Progenitor cell of endocrine pancreas (in vitro differentiated cells): Measurements from ENCODE around the gene CCDC116. TPM values are rescaled to one million over a fixed set of nuclear protein-coding genes. Genes with fewer than 3 reads are reported as not detected.

ENCODE experiments used
- DNase-seq: peaks from one replicate; pipeline ENCODE4 v3.0.0; 2021; ENCODE audit warnings: low spot score; ENCODE audit not compliant: unreplicated experiment
- H3K27ac Mint-ChIP-seq: 2 replicates; pipeline ENCODE4 v1.8.0; 2021; ENCODE audit warnings: mild to moderate bottlenecking, moderate library complexity, mixed read lengths
- H3K27me3 Mint-ChIP-seq: 2 replicates; pipeline ENCODE4 v1.8.0; 2021; ENCODE audit warnings: mixed read lengths
- H3K36me3 Mint-ChIP-seq: 2 replicates; pipeline ENCODE4 v1.8.0; 2022; ENCODE audit warnings: mixed read lengths; ENCODE audit not compliant: insufficient read depth
- H3K4me1 Mint-ChIP-seq: 2 replicates; pipeline ENCODE4 v1.8.0; 2021; ENCODE audit warnings: low read depth, mixed read lengths
- H3K4me3 Mint-ChIP-seq: 2 replicates; pipeline ENCODE4 v1.8.0; 2021; ENCODE audit warnings: low read depth, mild to moderate bottlenecking, moderate library complexity, mixed read lengths
- H3K9me3 Mint-ChIP-seq: 2 replicates; pipeline ENCODE4 v1.8.0; 2021; ENCODE audit warnings: low read depth, mixed read lengths
- total RNA-seq: library from RNA; stranded (reverse); gene quantifications from 2 replicates; pipeline ENCODE4 v1.2.1, GENCODE V29; 2021
- TF ChIP-seq, protein P1 (sequence below): fragments of 200-600 bp; sonication (generic); IDR thresholded peaks from one replicate; pipeline ENCODE4 v1.5.0; 2021; ENCODE audit warnings: antibody characterized with exemption, mild to moderate bottlenecking; ENCODE audit not compliant: unreplicated experiment

Gene CCDC116
- total RNA-seq, 1 donor from 2014 or later, result 1.3 TPM

DNA sequence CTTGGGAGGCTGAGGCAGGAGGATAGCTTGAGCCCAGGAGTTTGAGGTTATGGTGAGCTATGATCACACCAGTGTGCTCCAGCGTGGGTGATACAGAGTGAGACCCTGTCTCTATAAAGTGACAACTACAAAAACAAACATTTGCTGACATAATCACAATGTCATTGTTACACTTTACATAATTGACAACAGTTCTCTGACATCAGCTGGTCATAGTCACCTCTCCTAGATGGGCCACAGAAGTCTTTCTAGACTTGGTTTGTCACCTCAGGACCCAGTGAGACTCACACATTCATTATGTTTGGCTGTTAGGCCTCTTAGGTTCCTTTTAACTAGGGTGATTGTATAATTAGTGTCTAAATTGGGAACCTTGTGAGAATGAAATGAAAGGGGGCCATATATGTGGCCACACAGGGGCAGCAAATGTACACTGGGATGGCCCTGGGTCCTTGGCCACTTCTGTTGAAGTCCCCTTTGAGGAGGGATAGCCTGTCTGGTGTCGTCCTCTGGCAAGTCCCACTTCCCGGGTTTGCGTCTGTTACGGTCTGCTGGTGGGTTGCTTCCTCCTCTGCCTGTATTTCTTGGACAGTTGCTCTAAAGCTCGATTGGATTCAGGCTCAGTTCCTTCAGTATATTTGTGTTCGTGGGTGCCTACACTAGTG lies 27.4 kb downstream of the CCDC116 start:
- no peak for DNase-seq
- H3K27ac Mint-ChIP-seq, result no peak overlapping the region
- no peaks in the 10 kb centered on the region for H3K9me3 Mint-ChIP-seq
- no peaks in the 10 kb centered on the region for H3K36me3 Mint-ChIP-seq
- H3K27me3 Mint-ChIP-seq, result no peaks in the 10 kb centered on the region
- TF ChIP-seq, protein P1, sequence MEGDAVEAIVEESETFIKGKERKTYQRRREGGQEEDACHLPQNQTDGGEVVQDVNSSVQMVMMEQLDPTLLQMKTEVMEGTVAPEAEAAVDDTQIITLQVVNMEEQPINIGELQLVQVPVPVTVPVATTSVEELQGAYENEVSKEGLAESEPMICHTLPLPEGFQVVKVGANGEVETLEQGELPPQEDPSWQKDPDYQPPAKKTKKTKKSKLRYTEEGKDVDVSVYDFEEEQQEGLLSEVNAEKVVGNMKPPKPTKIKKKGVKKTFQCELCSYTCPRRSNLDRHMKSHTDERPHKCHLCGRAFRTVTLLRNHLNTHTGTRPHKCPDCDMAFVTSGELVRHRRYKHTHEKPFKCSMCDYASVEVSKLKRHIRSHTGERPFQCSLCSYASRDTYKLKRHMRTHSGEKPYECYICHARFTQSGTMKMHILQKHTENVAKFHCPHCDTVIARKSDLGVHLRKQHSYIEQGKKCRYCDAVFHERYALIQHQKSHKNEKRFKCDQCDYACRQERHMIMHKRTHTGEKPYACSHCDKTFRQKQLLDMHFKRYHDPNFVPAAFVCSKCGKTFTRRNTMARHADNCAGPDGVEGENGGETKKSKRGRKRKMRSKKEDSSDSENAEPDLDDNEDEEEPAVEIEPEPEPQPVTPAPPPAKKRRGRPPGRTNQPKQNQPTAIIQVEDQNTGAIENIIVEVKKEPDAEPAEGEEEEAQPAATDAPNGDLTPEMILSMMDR, result no peak
- peaks cover 10% of the 10 kb centered on the region for H3K4me1 Mint-ChIP-seq
- H3K4me3 Mint-ChIP-seq, result no peak overlapping the region

DNA sequence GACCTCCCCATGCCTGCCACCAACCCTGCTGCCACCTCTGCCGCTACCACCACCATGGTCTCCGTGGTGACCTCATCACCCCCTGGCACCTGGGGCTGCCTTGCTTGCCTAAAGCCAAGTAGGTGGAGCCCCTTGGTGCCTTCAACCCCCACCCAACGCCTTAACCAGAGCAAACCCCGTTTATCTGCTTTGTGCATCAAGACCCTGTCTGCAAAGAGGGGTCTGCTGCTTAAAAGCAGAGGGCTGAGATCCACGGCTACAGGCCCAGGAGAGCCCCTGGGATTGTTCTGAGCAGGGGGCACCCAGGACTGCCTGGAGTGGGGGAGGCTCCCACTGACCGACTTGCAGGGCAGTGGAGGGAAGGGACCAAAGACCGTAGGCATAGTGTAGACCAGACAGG lies 28.3 kb downstream of the CCDC116 start:
- H3K9me3 Mint-ChIP-seq, result no peaks in the 10 kb centered on the region
- no peak overlapping the region for H3K4me3 Mint-ChIP-seq
- TF ChIP-seq, protein P1, result no peak
- H3K27ac Mint-ChIP-seq, result no peak overlapping the region
- H3K27me3 Mint-ChIP-seq, result no peaks in the 10 kb centered on the region
- no peaks in the 10 kb centered on the region for H3K36me3 Mint-ChIP-seq
- H3K4me1 Mint-ChIP-seq, result peaks cover 10% of the 10 kb centered on the region
- DNase-seq, result no peak

DNA sequence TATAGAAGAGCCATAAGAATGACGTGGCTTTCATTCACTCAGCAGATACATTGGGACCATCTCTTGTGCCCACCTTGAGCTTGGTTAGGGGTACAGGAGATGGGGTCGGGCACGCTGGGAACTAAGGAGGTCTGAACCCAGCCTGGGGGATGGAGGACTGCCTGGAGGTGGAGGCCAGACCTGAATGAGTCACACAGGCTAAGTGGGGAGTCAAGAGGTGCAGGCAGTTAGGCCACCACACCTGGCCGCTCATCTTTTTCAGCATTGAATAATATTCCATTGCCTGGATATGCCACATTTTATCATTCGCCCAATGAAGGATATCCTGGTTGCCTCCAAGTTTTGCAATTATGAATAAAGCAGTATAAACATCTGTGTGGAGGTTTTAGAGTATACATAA lies 29.4 kb downstream of the CCDC116 start:
- H3K9me3 Mint-ChIP-seq, result no peaks in the 10 kb centered on the region
- no peaks in the 10 kb centered on the region for H3K27me3 Mint-ChIP-seq
- H3K27ac Mint-ChIP-seq, result no peak overlapping the region
- TF ChIP-seq, protein P1, result no peak
- no peak for DNase-seq
- peaks cover 6% of the 10 kb centered on the region for H3K4me1 Mint-ChIP-seq
- no peaks in the 10 kb centered on the region for H3K36me3 Mint-ChIP-seq
- H3K4me3 Mint-ChIP-seq, result no peak overlapping the region

DNA sequence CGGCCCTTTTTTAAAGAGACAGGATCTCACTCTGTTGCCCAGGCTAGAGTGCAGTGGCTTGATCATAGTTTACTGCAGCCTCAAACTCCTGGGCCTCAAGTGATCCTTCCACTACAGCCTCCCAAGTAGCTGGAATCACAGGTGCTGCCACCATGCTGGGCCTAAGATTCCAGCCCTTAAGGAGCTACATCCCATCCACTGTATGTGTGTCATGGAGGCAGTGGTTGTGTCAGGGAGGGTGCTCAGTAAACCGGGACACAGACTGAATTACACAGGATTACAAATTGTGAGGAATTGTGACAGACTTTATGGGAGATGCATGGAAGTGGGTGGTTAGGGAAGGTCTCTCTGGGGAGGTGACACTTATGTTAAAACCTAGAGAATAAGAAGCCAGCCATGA lies 31.2 kb downstream of the CCDC116 start:
- TF ChIP-seq, protein P1, result no peak
- no peak for DNase-seq
- peaks cover 5% of the 10 kb centered on the region for H3K4me1 Mint-ChIP-seq
- no peak overlapping the region for H3K4me3 Mint-ChIP-seq
- H3K9me3 Mint-ChIP-seq, result no peaks in the 10 kb centered on the region
- H3K27ac Mint-ChIP-seq, result no peak overlapping the region
- H3K27me3 Mint-ChIP-seq, result no peaks in the 10 kb centered on the region
- H3K36me3 Mint-ChIP-seq, result no peaks in the 10 kb centered on the region

DNA sequence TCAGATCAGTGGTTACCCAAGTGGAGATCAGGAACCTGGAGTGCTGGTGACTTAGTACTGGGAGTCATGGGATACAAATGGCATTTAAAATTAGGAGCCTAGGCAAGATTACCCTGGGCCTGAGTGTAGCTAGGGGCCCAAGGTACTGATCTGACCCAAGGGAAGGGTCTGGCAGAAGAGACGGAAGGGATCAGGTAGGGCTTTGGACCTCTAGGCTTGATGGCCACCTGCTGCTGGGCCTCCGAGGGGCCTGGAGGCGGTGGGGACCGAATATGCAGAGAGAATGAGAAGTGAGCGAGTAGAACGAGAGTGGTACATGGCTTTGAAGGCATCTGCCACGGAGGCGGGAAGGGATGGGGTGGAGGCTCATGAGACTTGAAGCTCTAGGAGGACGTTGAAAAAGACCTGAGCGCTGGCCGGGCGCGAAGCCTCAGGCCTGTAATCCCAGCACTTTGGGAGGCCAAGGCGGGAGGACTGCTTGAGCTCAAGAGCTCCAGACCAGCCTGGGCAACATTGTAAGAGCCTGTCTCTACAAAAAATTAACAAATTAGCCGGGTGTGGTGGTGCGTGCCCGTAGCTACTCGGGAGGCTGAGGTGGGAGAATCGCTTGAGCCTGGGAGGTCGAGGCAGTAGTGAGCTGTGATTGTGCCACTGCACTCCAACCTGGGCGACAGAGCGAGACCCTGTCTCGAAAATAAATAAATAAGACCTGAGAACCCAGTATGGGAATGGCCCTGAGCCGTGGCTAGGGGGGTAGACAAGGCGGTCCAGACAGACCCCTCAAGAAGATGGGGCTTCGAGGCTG lies 32.7 kb downstream of the CCDC116 start:
- no peak for DNase-seq
- Mint-ChIP-seq H3K27ac (peak overlapping the region; percentile 97), H3K27me3 (no peaks in the 10 kb centered on the region), H3K4me1 (peaks cover 9% of the 10 kb centered on the region), H3K9me3 (no peaks in the 10 kb centered on the region), H3K4me3 (peak overlapping the region; percentile 91), H3K36me3 (no peaks in the 10 kb centered on the region)
- TF ChIP-seq, protein P1, result no peak
